Stimulated activated CD4-positive, alpha-beta T cell treated with anti-CD3 and anti-CD28 coated beads, TNF-alpha, amount 100 ng/mL, for 4 hours (primary cell): Measurements from ENCODE around the gene RPL36AL.

Experiments used
- DNase-seq, 3 experiments: peaks; one replicate each; pipeline ENCODE4 v3.0.0-alpha.2; 2020; ENCODE audit warnings: low read depth in 3 of 3

Gene RPL36AL

DNA sequence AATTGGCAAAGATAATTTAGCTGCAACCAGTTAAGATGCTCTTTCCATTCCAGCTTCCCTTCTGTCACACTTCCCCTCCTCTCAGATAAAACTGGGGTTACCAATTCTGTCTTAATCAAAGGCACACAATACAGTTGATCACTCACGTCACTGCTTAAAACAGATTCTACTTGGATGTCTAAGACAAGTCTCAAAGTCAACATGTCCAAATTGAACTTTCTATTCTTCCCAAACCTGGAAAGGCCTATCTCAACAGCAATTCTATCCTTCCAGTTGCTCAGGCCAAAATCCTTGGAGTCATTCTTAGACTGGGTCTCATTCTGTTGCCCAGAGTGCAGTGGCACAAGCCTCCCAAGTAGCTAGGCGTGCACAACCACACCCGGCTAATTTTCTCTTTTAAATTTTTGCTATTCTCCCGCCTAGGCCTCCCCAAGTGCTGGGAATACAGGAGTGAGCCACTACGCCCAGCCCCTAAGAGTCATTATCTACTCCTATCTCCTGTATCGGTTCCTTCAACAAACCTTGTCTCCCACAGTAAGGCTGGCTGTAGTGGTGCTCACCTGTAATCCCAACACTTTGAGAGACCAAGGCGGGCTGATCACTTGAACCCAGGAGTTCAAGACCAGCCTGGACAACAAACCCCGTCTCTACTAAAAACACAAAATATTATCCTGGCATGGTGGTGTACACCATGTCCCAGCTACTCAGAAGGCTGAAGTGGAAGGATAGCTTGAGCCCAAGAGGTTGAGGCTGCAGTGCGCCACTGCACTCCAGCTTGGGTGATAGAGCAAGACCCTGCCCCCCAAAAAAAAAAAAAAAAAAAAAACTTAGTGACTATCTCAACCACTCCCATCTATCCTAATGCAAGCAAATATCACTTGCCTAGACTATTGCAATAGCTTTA lies 39.0 kb downstream of the RPL36AL start:
- no peak for DNase-seq

DNA sequence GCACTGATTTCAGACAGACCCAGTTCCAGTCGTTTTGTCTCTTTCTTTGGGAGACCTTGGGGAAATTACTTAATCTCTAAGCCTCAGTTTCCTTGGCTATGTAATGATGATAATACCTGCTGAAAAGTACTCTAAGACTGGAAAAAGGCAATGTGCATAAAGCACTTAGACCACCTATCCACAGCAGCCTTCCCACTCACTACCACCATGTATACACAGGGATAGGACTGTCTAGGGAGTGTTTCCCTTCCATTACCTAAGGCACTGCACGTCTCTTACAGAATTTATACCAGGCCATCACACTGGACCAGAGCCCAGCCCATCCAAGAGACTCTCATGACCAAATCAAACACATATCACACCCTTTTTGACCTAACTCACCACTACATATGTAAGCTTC lies 40.6 kb downstream of the RPL36AL start:
- DNase-seq: no peak

DNA sequence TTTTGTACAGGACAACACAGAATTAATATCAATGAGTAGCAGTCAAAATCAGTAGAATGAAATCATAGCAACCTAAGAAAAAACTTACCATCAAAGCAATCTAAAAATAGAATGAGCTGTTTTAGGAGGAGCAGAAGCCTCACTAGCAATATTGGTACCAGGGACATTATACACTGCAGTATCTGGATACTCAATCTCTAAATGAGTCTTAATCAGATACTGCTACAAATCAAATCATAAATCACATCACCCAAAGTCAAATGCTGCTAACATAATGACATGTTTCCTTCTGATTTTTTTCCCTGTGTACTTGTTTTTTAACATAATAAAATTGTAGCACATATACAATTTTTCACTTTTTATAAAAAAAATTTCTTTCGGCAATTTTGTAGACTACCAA lies 42.3 kb downstream of the RPL36AL start:
- DNase-seq: no peak

DNA sequence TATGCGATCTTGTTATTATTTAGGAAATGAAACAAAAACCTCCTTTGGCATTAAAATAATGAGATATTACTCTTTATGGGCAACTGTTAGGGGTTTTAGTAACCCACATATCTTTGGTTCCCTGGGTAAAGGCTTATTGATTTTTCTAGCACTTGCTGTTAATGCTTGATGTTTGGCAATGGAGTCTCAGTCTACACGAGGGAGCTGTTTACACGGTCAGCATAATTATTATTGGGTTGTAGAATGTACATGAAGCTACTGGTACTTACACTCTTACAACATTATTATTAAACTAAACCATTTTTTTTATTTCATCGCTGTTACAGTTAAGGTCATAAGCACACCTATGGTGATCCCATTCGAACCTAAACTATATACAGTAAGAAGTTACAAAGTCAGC lies 46.4 kb downstream of the RPL36AL start:
- DNase-seq: no peak

DNA sequence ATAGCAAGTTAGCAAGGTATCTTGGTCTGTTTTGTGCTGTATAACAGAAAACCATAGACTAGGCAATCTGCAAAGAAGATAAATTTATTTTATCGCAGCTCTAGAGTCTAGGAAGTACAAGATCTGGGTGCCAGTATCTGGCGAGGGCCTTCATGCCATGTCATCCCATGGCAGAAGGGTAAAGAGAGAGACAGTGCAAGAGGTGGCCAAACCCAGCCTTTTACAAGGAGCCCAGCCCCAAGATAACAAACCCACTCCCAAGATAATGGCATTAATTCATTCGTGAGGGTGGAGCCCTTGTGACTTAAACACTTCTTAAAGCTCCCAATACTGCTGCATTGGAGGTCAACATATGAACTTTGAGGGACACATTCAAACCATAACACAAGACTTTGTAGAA lies 51.1 kb downstream of the RPL36AL start:
- no peak for DNase-seq
